Left kidney (tissue), 8 donors: ENCODE data around the gene PLCB3. TPM values are rescaled to one million over a fixed set of nuclear protein-coding genes. Genes with fewer than 3 reads are reported as not detected.

Experiments used
- DNase-seq: peaks from one replicate; pipeline ENCODE4 v3.0.0-alpha.2; 2013
- long read RNA-seq, 8 donors: transcript quantifications; one replicate each; lab custom pipeline, GENCODE V29; 2026
- polyA plus RNA-seq: library from polyadenylated mRNA; unstranded; fragments of 120-200 nt; gene quantifications from one replicate; pipeline ENCODE4 v1.2.1, GENCODE V29; 2013; ENCODE audit not compliant: insufficient read length

PLCB3 gene
- 13.5 TPM for polyA plus RNA-seq
- long read RNA-seq, donor 1, partial matches to known transcripts = 16 of 16 reads
- long read RNA-seq, donor 1, other reads (novel, unspliced or antisense) = 0 of 16 reads
- long read RNA-seq, donor 2 = 0 reads
- long read RNA-seq, donor 3, partial matches to known transcripts = 6 of 6 reads
- long read RNA-seq, donor 3, other reads (novel, unspliced or antisense) = 0 of 6 reads
- long read RNA-seq, donor 4 = 0 reads
- long read RNA-seq, donor 5, full-length matches to known transcripts = 1 of 1 reads
- long read RNA-seq, donor 5, partial matches to known transcripts = 0 of 1 reads
- long read RNA-seq, donor 5, other reads (novel, unspliced or antisense) = 0 of 1 reads
- long read RNA-seq, donor 6 = 0 reads
- long read RNA-seq, donor 7 = 0 reads
- long read RNA-seq, donor 8, full-length matches to known transcripts = 1 of 1 reads
- long read RNA-seq, donor 8, partial matches to known transcripts = 0 of 1 reads
- long read RNA-seq, donor 8, other reads (novel, unspliced or antisense) = 0 of 1 reads

- DNase-seq = no peak
Observed at GRCh38 chr11:64251016-64251752, at the start of gene PLCB3. Gene PLCB3 (plus strand): TSS chr11:64251530. CDS start chr11:64251650, 120 bp downstream.

DNA sequence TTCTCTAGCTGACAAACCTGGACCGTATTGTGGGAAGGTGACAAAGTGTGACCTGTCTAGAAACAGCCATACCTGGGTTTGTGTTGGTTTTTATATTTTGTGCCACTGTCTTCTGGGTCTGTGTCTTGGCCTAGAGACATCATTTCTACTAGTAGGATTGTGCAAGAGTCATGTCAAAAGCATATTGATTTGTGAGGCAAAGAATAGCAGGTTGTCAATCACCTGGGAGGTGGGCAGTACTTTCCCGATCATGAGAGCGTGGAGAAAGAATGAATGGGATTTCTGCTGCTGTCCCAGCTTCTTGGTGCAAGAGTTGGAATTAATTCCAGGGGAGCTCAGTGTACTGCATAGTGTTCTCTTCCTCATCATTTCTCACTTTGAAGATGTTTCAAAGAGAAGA is 49.8 kb upstream of the PLCB3 start:
- no peak for DNase-seq

DNA sequence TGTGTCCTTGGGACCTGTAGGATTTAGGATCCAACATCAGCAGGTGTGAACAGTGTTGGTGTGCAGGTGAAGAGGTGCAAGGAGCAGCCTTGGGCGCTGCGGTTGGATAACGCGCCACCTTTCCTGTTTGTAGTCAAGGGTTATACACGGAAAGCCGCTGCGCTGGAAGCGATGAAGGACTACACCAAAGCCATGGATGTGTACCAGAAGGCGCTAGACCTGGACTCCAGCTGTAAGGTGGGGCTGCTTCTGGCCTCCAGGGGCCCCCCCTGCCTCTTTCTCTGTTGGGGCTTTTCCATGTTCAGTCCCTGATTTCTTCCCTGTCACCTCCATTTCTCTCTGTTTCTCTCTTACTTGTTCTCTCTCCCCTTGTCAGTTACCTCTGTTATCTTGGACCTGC is 48.3 kb upstream of the PLCB3 start:
- no peak for DNase-seq

- no peak for DNase-seq
Observed at GRCh38 chr11:64203421-64204079, 47.8 kb upstream of the PLCB3 start.

GRCh38 chr11:64204080-64204440 is 47.3 kb upstream of the PLCB3 start:
- no peak for DNase-seq

DNA sequence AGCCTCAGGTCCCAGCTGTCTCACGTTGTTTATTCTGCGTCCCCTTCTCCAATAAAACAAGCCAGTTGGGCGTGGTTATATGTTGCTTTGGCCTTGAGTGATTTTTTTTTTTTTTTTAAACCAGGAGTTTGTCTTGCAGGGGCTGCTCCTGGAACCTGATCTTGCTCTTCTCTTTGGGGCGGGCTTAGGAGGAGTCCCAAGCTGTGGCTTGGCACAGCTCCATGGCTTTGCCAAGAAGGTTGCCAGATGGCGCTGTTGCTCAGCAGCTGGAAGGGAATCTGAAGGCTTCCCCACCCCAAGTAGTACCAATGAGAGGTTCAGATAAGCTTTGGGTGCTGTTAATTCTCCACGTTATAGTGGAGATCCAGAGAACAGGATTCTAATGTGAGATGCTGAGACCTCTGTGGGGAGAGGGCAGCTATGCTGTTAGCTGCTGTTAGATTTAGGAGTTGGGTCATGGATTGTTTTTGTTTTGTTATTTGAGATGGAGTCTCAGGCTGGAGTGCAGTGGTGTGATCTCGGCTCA is 46.8 kb upstream of the PLCB3 start:
- DNase-seq = peak; percentile 90

GRCh38 chr11:64206457-64207255 is 44.7 kb upstream of the PLCB3 start, which contains the start of gene FERMT3:
Gene FERMT3 (plus strand): TSS chr11:64206721. CDS start chr11:64207365, 644 bp downstream.
- DNase-seq = no peak

DNA sequence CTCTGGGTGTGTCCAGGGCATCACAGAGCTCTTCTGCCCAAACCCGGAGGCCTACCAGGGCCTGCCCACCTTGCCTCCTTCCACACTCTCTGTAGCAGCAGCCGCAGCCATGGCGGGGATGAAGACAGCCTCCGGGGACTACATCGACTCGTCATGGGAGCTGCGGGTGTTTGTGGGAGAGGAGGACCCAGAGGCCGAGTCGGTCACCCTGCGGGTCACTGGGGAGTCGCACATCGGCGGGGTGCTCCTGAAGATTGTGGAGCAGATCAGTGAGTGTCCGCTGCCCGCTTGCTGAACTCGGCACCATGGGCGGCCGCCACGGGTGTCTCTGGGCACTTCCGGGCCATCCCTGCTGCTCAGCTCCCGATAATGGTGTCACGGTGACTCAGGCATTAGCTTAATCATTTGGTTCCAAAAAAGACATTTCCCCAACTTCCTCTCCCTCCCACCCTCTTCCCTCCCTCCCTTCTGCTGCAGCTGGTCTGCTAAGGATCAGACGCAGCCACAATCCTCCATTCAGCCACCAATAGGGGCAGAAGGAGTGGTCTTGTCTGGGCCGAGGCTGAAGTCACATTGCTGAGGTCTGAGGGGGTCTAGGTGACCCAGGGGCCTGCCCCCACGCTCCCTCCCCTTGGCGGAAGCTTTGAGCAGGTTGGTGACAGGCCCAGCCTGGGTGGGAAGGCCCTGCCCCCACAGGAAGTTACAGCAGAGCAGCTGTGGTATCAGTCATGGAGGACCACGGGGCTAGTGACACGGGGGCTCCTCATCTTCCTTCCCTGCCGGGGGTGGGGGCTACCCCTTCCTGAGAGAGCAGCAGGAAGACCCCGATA is 43.9 kb upstream of the PLCB3 start:
- no peak for DNase-seq

DNA sequence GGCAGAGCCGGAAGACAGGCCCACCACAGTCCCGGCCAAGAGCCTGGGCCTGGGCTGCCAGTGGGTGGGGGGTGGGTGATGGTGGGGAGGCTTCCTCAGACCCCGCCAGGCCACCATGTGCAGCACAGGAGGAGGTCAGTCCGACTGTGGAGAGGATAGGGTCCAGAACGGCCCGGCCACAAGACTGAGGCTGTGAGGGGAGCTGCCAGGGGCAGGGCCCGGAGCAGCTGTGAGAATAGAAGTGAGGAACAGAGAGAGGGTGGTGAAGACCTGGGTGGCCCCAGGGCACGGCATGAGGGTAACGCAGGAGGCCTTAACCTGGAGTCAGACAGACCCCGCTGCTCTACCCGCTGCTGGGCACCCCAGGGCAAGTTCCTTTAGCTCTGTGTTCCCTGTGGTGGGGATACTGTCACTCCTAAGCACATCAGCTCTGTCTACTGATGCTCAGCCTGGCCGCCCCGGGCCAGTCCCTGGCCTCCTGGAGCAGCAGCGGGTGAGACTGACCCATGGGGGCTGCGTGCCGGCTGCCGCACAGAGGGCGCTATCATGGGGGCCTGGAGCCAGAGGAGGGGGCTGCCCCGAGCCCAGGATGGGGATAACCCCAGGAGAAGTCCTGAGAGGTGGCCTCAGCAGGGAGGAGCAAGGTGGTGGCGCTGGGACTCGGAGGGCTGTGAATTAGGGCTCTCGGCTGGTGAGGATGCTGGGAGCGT is 43.1 kb upstream of the PLCB3 start:
- DNase-seq = no peak

- DNase-seq = no peak
Observed at GRCh38 chr11:64208796-64209562, 42.4 kb upstream of the PLCB3 start.

GRCh38 chr11:64209563-64209843 is 41.8 kb upstream of the PLCB3 start:
- no peak for DNase-seq

GRCh38 chr11:64210301-64211020 is 40.9 kb upstream of the PLCB3 start:
- DNase-seq = no peak

GRCh38 chr11:64211181-64211872 is 40.0 kb upstream of the PLCB3 start:
- no peak for DNase-seq

- no peak for DNase-seq
Observed at GRCh38 chr11:64216879-64217278, 34.5 kb upstream of the PLCB3 start.

DNA sequence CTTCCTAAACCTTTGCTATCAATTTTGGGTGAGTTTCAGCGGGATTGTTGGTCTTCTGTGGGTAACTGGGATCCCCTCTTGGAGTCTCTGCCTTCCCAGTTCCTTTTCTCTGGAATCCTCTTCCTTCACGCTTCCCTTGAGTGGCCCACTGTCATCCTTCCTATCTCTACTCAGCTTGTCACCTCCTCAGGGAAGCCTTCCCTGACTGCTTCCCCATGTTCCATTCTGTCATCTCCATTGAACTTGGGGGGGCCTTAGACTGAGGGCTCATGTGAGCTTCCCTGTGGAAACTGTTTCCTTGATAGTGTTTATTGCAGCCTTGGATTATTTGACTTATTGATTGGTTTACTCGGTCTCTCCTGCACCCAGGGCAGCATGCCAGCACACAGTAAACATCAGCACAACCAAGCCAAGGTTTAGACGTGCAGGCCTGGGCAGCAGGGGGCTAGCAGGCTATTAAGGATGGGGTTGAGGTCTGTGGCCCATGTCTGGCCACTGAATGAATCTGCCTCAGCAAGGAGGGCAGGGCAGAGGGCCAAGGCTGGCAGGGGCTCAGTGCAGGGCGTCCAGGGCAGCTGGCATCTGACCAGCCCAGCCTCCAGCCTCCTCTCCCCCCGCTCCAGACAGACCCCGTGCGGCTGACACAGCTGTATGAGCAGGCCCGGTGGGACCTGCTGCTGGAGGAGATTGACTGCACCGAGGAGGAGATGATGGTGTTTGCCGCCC is 32.5 kb upstream of the PLCB3 start:
- DNase-seq = no peak

- no peak for DNase-seq
Observed at GRCh38 chr11:64219354-64219684, 32.0 kb upstream of the PLCB3 start.

DNA sequence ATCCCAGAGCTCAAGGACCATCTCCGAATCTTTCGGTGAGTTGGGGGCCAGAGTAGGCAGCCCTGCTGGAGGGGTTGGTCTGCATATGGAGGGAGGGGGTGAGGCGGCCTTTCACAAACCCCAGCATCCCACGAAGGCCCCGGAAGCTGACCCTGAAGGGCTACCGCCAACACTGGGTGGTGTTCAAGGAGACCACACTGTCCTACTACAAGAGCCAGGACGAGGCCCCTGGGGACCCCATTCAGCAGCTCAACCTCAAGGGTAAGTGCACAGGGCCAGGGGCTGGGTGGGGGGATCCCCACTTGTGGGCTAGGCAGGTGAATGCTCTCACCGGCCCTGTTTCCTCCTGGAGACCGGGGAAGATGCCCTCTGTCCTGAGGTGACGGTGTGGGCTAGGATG is 31.6 kb upstream of the PLCB3 start:
- DNase-seq = no peak
